Stomach (tissue), 9 donors: ENCODE results near the gene REPS2. TPM values are rescaled to one million over a fixed set of nuclear protein-coding genes. Genes with fewer than 3 reads are reported as not detected.

Experiments
- DNase-seq, 2 donors: peaks; one replicate each; pipeline versions ENCODE4 v3.0.0 to v3.0.0-alpha.2; 2013 to 2019
- H3K27ac ChIP-seq, 5 donors: fragments of 200-600 bp in 4 of 5; sonication (generic) in 4 of 5; one replicate each; pipeline ENCODE4 v1.5.1; 2013 to 2019; ENCODE audit warnings: mild to moderate bottlenecking in 1 of 5, moderate library complexity in 1 of 5
- H3K27me3 ChIP-seq, 3 donors: fragments of 200-600 bp; sonication (generic); one replicate each; pipeline ENCODE4 v1.5.1; 2017 to 2019; ENCODE audit warnings: mixed run types in 1 of 3
- H3K36me3 ChIP-seq, 4 donors: fragments of 200-600 bp; sonication (generic); 1 replicate in 3 of 4; 2 replicates in 1 of 4; pipeline ENCODE4 v1.5.1; 2016 to 2019
- H3K4me1 ChIP-seq, 4 donors: fragments of 200-600 bp; sonication (generic); one replicate each; pipeline ENCODE4 v1.5.1; 2016 to 2019
- H3K4me3 ChIP-seq, 4 donors: fragments of 200-600 bp; sonication (generic) in 3 of 4; one replicate each; pipeline ENCODE4 v1.5.1; 2016 to 2019; ENCODE audit warnings: mild to moderate bottlenecking in 1 of 4
- H3K9me3 ChIP-seq, 4 donors: fragments of 200-600 bp; sonication (generic); one replicate each; pipeline ENCODE4 v1.5.1; 2016 to 2019
- POLR2A ChIP-seq, 4 donors: fragments of 450-650 bp; IDR thresholded peaks; one replicate each; pipeline ENCODE4 v1.6.1; 2016; ENCODE audit warnings: antibody characterized with exemption in 4 of 4, control low read depth in 2 of 4, mild to moderate bottlenecking in 1 of 4, moderate library complexity in 1 of 4
- POLR2AphosphoS5 ChIP-seq, 3 donors: sonication (generic); formaldehyde crosslinking; IDR thresholded peaks; one replicate each; pipeline ENCODE4 v1.6.1; 2016; ENCODE audit warnings: antibody characterized with exemption in 3 of 3
- WGBS, 5 donors: extraction: QIAGEN DNeasy Blood & Tissue Kit in 3 of 5; methylation state at CpG; one replicate each; pipeline versions ENCODE4 v1.1.5 to v1.1.7; 2013 to 2018; 5-methylcytosine and 5-hydroxymethylcytosine counted together
- intact Hi-C: fragments of 100-400 bp; cut with DNase I; formaldehyde crosslinking; loops from one replicate; pipeline ENCODE4 v1.15.1; 2023; ENCODE audit warnings: low total_unique reads
- polyA plus RNA-seq, 3 donors: library from polyadenylated mRNA; stranded (reverse); fragments of 200-250 nt; gene quantifications; one replicate each; pipeline ENCODE4 v1.2.3, GENCODE V29; 2013
- small RNA-seq, 4 donors: library from RNA; depleted of rRNA; stranded (forward); fragments of <200 nt; gene quantifications; one replicate each; pipeline ENCODE3, GENCODE V24; 2016
- total RNA-seq, 5 donors: library from RNA; depleted of rRNA; stranded (reverse); fragments of >200 nt; gene quantifications; one replicate each; pipeline versions ENCODE4 v1.1.0 to v1.2.3, GENCODE V29; 2014 to 2016
- TF ChIP-seq, protein P1 (sequence below), 7 experiments: fragments of 450-650 bp in 4 of 7; fragments of 200-600 bp in 3 of 7; sonication (generic) in 3 of 7; IDR thresholded peaks; one replicate each; pipeline ENCODE4 v1.5.1; 2016 to 2019; ENCODE audit warnings: antibody characterized with exemption in 7 of 7, control low read depth in 2 of 7, mild to moderate bottlenecking in 1 of 7
- donor health status: healthy with polysubstance abuse.
- donor health status: Bipolar disorder and iron deficiency.
- donor health status: healthy.

Gene REPS2
- total and polyA plus RNA-seq, 8 donors, result 6.1 to 281 (median 10.6) TPM

GRCh38 chrX:17192106-17192505 lies 245.6 kb downstream of the REPS2 start:
- 87 to 95% (median 90%) methylated on average over 8 of the region's 8 CpGs for WGBS, 5 donors
- no peak for DNase-seq
- no peak overlapping the region for H3K4me3 ChIP-seq

More at GRCh38 chrX:17192106-17192505, 245.6 kb downstream of the REPS2 start:
- Histone ChIP-seq H3K36me3 (no peaks in the 10 kb centered on the region), H3K9me3 (peaks cover 0 to 12% (median 4%) of the 10 kb centered on the region in 4 donors), H3K27ac (no peak overlapping the region), H3K4me1 (no peaks in the 10 kb centered on the region), H3K27me3 (no peaks in the 10 kb centered on the region)
- intact Hi-C loops, result no loop called here
- TF ChIP-seq, protein P1, sequence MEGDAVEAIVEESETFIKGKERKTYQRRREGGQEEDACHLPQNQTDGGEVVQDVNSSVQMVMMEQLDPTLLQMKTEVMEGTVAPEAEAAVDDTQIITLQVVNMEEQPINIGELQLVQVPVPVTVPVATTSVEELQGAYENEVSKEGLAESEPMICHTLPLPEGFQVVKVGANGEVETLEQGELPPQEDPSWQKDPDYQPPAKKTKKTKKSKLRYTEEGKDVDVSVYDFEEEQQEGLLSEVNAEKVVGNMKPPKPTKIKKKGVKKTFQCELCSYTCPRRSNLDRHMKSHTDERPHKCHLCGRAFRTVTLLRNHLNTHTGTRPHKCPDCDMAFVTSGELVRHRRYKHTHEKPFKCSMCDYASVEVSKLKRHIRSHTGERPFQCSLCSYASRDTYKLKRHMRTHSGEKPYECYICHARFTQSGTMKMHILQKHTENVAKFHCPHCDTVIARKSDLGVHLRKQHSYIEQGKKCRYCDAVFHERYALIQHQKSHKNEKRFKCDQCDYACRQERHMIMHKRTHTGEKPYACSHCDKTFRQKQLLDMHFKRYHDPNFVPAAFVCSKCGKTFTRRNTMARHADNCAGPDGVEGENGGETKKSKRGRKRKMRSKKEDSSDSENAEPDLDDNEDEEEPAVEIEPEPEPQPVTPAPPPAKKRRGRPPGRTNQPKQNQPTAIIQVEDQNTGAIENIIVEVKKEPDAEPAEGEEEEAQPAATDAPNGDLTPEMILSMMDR (IDR thresholded peaks at IDR 0.05), result no peak
- TF ChIP-seq POLR2A (IDR thresholded peaks at IDR 0.05) (no peak), POLR2AphosphoS5 (IDR thresholded peaks at IDR 0.05) (no peak)

Small RNA genes within 50 kb of the gene (small RNA-seq; reads per million reads assigned to genes)
- gene RF00019 (0 reads per million in 4 donors), gene RF00190 (0 reads per million in 4 donors)

Other genes with a start within 250 kb of the REPS2 start
- gene CTPS2, start 234.0 kb upstream of the REPS2 start, total RNA-seq, result 10 to 100 TPM in 3 of 5 donors, 1 to 10 TPM in 2; 2.3 to 34.3 (median 12.5) TPM
- gene CTPS2, start 234.0 kb upstream of the REPS2 start, polyA plus RNA-seq, result 10 to 100 TPM in 1 of 3 donors, 1 to 10 TPM in 2; 5.8 to 13.2 (median 8.1) TPM
- gene SYAP1, start 227.0 kb upstream of the REPS2 start, total RNA-seq, result 10 to 100 TPM; 20.1 to 43.2 (median 37.6) TPM
- gene SYAP1, start 227.0 kb upstream of the REPS2 start, polyA plus RNA-seq, result 10 to 100 TPM in 2 of 3 donors, 1 to 10 TPM in 1; 9.8 to 16.5 (median 15.6) TPM
- gene TXLNG, start 160.2 kb upstream of the REPS2 start, total RNA-seq, result 10 to 100 TPM in 4 of 5 donors, 1 to 10 TPM in 1; 8.7 to 25.7 (median 11.4) TPM
- 1 to 10 TPM; 4.6 to 8.9 (median 7.0) TPM for gene TXLNG, start 160.2 kb upstream of the REPS2 start, polyA plus RNA-seq
- gene RBBP7, start 76.3 kb upstream of the REPS2 start, total RNA-seq, result 100 to 1,000 TPM in 3 of 5 donors, 10 to 100 TPM in 2; 60.9 to 150 (median 123) TPM
- 100 to 1,000 TPM in 1 of 3 donors, 10 to 100 TPM in 2; 81.8 to 152 (median 95.3) TPM for gene RBBP7, start 76.3 kb upstream of the REPS2 start, polyA plus RNA-seq